ENCODE measurements around the gene RAB38. TPM values are rescaled to one million over a fixed set of nuclear protein-coding genes. Genes with fewer than 3 reads are reported as not detected.

RAB38 gene
- total RNA-seq, 2 experiments from 2014 or later, result 0.19 TPM; not detected in 1

GRCh38 chr11:88104408-88104807 is 70.8 kb downstream of the RAB38 start:
- ChIA-PET POLR2A (no interaction called here), CTCF (ENCODE audit: unreplicated experiment) (no interaction called here)
- intact Hi-C loops (cut with micrococcal nuclease; ENCODE audit: unreplicated experiment), result loop anchor here (10.0 kb wide), 1 partner anchor 780 kb away; no protein-coding TSS in a partner anchor
- DNase-seq (ENCODE audit: low spot score), result no peak
- Histone ChIP-seq H3K9me2 (ENCODE audit: insufficient read depth, low read length) (no peaks in the 10 kb centered on the region), H3K9me3 (ENCODE audit: low read length) (no peaks in the 10 kb centered on the region), H3K79me2 (ENCODE audit: insufficient read depth, low read depth, low read length) (no peaks in the 10 kb centered on the region), H2AFZ (ENCODE audit: low read length) (no peak overlapping the region), H3K4me3 (ENCODE audit: low read depth, low read length, poor library complexity, severe bottlenecking) (no peak overlapping the region), H4K20me1 (ENCODE audit: insufficient read depth, low read length) (no peaks in the 10 kb centered on the region), H3K27ac (ENCODE audit: low read depth, low read length, poor library complexity, severe bottlenecking) (no peak overlapping the region), H3K4me2 (ENCODE audit: low read length) (no peak overlapping the region), H3K4me1 (ENCODE audit: insufficient read depth, low read length, poor library complexity, severe bottlenecking) (no peaks in the 10 kb centered on the region), H3K36me3 (ENCODE audit: insufficient read depth, low read length) (no peaks in the 10 kb centered on the region)
- no TSS peak for BruUV-seq (replicated peaks)
- TF ChIP-seq EZH2phosphoT487 (IDR thresholded peaks at IDR 0.05; ENCODE audit: borderline replicate concordance, low read depth, low read length) (no peak), CTCF (conservative IDR thresholded peaks at IDR 0.05; ENCODE audit: low read length) (no peak)

- Histone ChIP-seq H3K9me2 (ENCODE audit: insufficient read depth, low read length) (no peaks in the 10 kb centered on the region), H3K36me3 (ENCODE audit: insufficient read depth, low read length) (no peaks in the 10 kb centered on the region), H4K20me1 (ENCODE audit: insufficient read depth, low read length) (no peaks in the 10 kb centered on the region), H3K79me2 (ENCODE audit: insufficient read depth, low read depth, low read length) (no peaks in the 10 kb centered on the region), H3K4me1 (ENCODE audit: insufficient read depth, low read length, poor library complexity, severe bottlenecking) (no peaks in the 10 kb centered on the region), H2AFZ (ENCODE audit: low read length) (no peak overlapping the region), H3K9me3 (ENCODE audit: low read length) (no peaks in the 10 kb centered on the region), H3K27ac (ENCODE audit: low read depth, low read length, poor library complexity, severe bottlenecking) (no peak overlapping the region), H3K4me2 (ENCODE audit: low read length) (no peak overlapping the region), H3K4me3 (ENCODE audit: low read depth, low read length, poor library complexity, severe bottlenecking) (no peak overlapping the region)
- DNase-seq (ENCODE audit: low spot score), result peak; percentile 51
- ChIA-PET POLR2A (no interaction called here), CTCF (ENCODE audit: unreplicated experiment) (no interaction called here)
- intact Hi-C loops (cut with micrococcal nuclease; ENCODE audit: unreplicated experiment), result loop anchor here (1.0 to 10.0 kb wide), 2 partner anchors 441 to 781 kb away; no protein-coding TSS in a partner anchor
- BruUV-seq (replicated peaks), result no TSS peak
- no peak for TF ChIP-seq EZH2phosphoT487 (IDR thresholded peaks at IDR 0.05; ENCODE audit: borderline replicate concordance, low read depth, low read length)
- TF ChIP-seq CTCF (conservative IDR thresholded peaks at IDR 0.05; ENCODE audit: low read length), result peak; percentile 81
These were observed 71.7 kb downstream of the RAB38 start for GRCh38 chr11:88103337-88104206.

GRCh38 chr11:88102598-88102934 is 72.7 kb downstream of the RAB38 start:
- H3K9me3 ChIP-seq (ENCODE audit: low read length), result no peaks in the 10 kb centered on the region
- no peaks in the 10 kb centered on the region for H3K9me2 ChIP-seq (ENCODE audit: insufficient read depth, low read length)
- H3K36me3 ChIP-seq (ENCODE audit: insufficient read depth, low read length), result no peaks in the 10 kb centered on the region
- CTCF ChIA-PET (ENCODE audit: unreplicated experiment), result no interaction called here
- H3K4me2 ChIP-seq (ENCODE audit: low read length), result no peak overlapping the region
- no peak overlapping the region for H3K27ac ChIP-seq (ENCODE audit: low read depth, low read length, poor library complexity, severe bottlenecking)
- no peak overlapping the region for H2AFZ ChIP-seq (ENCODE audit: low read length)
- no peaks in the 10 kb centered on the region for H3K4me1 ChIP-seq (ENCODE audit: insufficient read depth, low read length, poor library complexity, severe bottlenecking)
- no peak overlapping the region for H3K4me3 ChIP-seq (ENCODE audit: low read depth, low read length, poor library complexity, severe bottlenecking)
- no TSS peak for BruUV-seq (replicated peaks)
- no peaks in the 10 kb centered on the region for H4K20me1 ChIP-seq (ENCODE audit: insufficient read depth, low read length)
- intact Hi-C loops (cut with micrococcal nuclease; ENCODE audit: unreplicated experiment), result loop anchor here (10.0 kb wide), 1 partner anchor 782 kb away; no protein-coding TSS in a partner anchor
- POLR2A ChIA-PET, result interaction anchor here (0.7 kb wide), 1 partner anchor 38 kb away, joined by 3 read pairs; no protein-coding TSS in a partner anchor
- no peak for TF ChIP-seq CTCF (conservative IDR thresholded peaks at IDR 0.05; ENCODE audit: low read length)
- no peaks in the 10 kb centered on the region for H3K79me2 ChIP-seq (ENCODE audit: insufficient read depth, low read depth, low read length)
- DNase-seq (ENCODE audit: low spot score), result no peak

All from OCI-LY7 (cell line).